Measurements from ENCODE around the gene PLPP4. TPM values are rescaled to one million over a fixed set of nuclear protein-coding genes. Genes with fewer than 3 reads are reported as not detected.

Gene PLPP4
- total RNA-seq, 1 donor from 2014 or later = not detected

DNA sequence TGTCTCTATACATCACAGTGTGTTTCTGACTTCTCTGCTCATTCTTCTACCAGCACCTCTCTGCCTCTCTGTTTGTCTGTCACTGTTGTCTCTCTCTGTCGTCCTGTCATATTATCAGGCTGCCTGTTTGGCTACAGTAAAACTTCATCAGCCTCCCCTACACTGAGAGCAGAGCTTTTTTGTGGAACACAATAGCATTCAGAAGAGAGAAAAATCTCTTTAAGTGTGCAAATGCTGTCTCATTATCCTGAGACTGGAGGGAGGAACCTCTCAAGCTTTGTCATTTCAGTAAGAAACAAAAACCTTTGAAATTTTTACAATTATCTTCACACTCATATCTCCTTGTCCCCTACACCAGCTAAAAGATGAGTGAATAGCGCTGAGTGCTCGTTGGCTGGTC, 148.4 kb downstream of the PLPP4 start:
- Histone ChIP-seq H3K36me3 (no peaks in the 10 kb centered on the region), H3K79me2 (ENCODE audit: low read depth) (no peaks in the 10 kb centered on the region), H2AFZ (replicated peaks) (peak overlapping the region; percentile 85), H3K27me3 (no peaks in the 10 kb centered on the region), H4K20me1 (ENCODE audit: low read depth) (no peaks in the 10 kb centered on the region), H3K4me1 (peaks cover 14% of the 10 kb centered on the region), H3K4me3 (no peak overlapping the region), H3K9me3 (ENCODE audit: low read depth) (peaks cover 6% of the 10 kb centered on the region), H3K4me2 (peak overlapping the region; percentile 64), H3F3A (ENCODE audit: low read depth) (peaks cover 3% of the 10 kb centered on the region), H3K27ac (no peak overlapping the region), H3K9ac (no peak overlapping the region)
- Mint-ChIP-seq H3K27me3 (ENCODE audit: insufficient read depth, low read depth) (peaks cover 2% of the 10 kb centered on the region), H3K4me3 (no peak overlapping the region), H3K4me1 (no peaks in the 10 kb centered on the region), H3K27ac (no peak overlapping the region), H3K9me3 (peaks cover 8% of the 10 kb centered on the region), H3K36me3 (no peaks in the 10 kb centered on the region)
- TF ChIP-seq, protein P1, sequence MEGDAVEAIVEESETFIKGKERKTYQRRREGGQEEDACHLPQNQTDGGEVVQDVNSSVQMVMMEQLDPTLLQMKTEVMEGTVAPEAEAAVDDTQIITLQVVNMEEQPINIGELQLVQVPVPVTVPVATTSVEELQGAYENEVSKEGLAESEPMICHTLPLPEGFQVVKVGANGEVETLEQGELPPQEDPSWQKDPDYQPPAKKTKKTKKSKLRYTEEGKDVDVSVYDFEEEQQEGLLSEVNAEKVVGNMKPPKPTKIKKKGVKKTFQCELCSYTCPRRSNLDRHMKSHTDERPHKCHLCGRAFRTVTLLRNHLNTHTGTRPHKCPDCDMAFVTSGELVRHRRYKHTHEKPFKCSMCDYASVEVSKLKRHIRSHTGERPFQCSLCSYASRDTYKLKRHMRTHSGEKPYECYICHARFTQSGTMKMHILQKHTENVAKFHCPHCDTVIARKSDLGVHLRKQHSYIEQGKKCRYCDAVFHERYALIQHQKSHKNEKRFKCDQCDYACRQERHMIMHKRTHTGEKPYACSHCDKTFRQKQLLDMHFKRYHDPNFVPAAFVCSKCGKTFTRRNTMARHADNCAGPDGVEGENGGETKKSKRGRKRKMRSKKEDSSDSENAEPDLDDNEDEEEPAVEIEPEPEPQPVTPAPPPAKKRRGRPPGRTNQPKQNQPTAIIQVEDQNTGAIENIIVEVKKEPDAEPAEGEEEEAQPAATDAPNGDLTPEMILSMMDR (IDR thresholded peaks at IDR 0.05) = no peak
- TF ChIP-seq EZH2phosphoT487 (IDR thresholded peaks at IDR 0.05) (no peak), EZH2 (IDR thresholded peaks at IDR 0.05) (no peak)
- no peak for DNase-seq (ENCODE audit: low spot score)

- H3K36me3 Mint-ChIP-seq = no peaks in the 10 kb centered on the region
- no peak for DNase-seq (ENCODE audit: low spot score)
- no peak overlapping the region for H3K27ac Mint-ChIP-seq
- peaks cover 6% of the 10 kb centered on the region for H3K9me3 ChIP-seq (ENCODE audit: low read depth)
- H3K9me3 Mint-ChIP-seq = peaks cover 8% of the 10 kb centered on the region
- no peak overlapping the region for H2AFZ ChIP-seq (replicated peaks)
- no peak overlapping the region for H3K4me2 ChIP-seq
- H3K27me3 Mint-ChIP-seq (ENCODE audit: insufficient read depth, low read depth) = peaks cover 2% of the 10 kb centered on the region
- no peak overlapping the region for H3K27ac ChIP-seq
- H3K4me3 ChIP-seq = no peak overlapping the region
- H3K79me2 ChIP-seq (ENCODE audit: low read depth) = no peaks in the 10 kb centered on the region
- no peak overlapping the region for H3K4me3 Mint-ChIP-seq
- peaks cover 3% of the 10 kb centered on the region for H3F3A ChIP-seq (ENCODE audit: low read depth)
- H4K20me1 ChIP-seq (ENCODE audit: low read depth) = no peaks in the 10 kb centered on the region
- H3K27me3 ChIP-seq = no peaks in the 10 kb centered on the region
- no peaks in the 10 kb centered on the region for H3K4me1 Mint-ChIP-seq
- TF ChIP-seq, protein P1 (IDR thresholded peaks at IDR 0.05) = no peak
- TF ChIP-seq EZH2phosphoT487 (IDR thresholded peaks at IDR 0.05) (no peak), EZH2 (IDR thresholded peaks at IDR 0.05) (no peak)
- peaks cover 20% of the 10 kb centered on the region for H3K4me1 ChIP-seq
- H3K9ac ChIP-seq = no peak overlapping the region
- H3K36me3 ChIP-seq = no peaks in the 10 kb centered on the region
These were observed 149.2 kb downstream of the PLPP4 start for GRCh38 chr10:120606051-120606764.

GRCh38 chr10:120607016-120607709, 150.1 kb downstream of the PLPP4 start:
- H3K4me3 Mint-ChIP-seq = no peak overlapping the region
- no peak for DNase-seq (ENCODE audit: low spot score)
- Histone ChIP-seq H3K4me3 (no peak overlapping the region), H3K9me3 (ENCODE audit: low read depth) (peaks cover 6% of the 10 kb centered on the region), H3K27me3 (no peaks in the 10 kb centered on the region), H3K4me1 (peaks cover 20% of the 10 kb centered on the region), H3K27ac (no peak overlapping the region), H3K9ac (no peak overlapping the region), H3K4me2 (no peak overlapping the region), H3K36me3 (no peaks in the 10 kb centered on the region), H3F3A (ENCODE audit: low read depth) (peaks cover 3% of the 10 kb centered on the region), H4K20me1 (ENCODE audit: low read depth) (no peaks in the 10 kb centered on the region), H3K79me2 (ENCODE audit: low read depth) (no peaks in the 10 kb centered on the region), H2AFZ (replicated peaks) (no peak overlapping the region)
- H3K27ac Mint-ChIP-seq = no peak overlapping the region
- H3K27me3 Mint-ChIP-seq (ENCODE audit: insufficient read depth, low read depth) = peaks cover 2% of the 10 kb centered on the region
- peaks cover 8% of the 10 kb centered on the region for H3K9me3 Mint-ChIP-seq
- H3K4me1 Mint-ChIP-seq = no peaks in the 10 kb centered on the region
- TF ChIP-seq EZH2 (IDR thresholded peaks at IDR 0.05) (no peak), EZH2phosphoT487 (IDR thresholded peaks at IDR 0.05) (no peak)
- TF ChIP-seq, protein P1 (IDR thresholded peaks at IDR 0.05) = no peak
- no peaks in the 10 kb centered on the region for H3K36me3 Mint-ChIP-seq
